Measurements from ENCODE around the gene DST. TPM values are rescaled to one million over a fixed set of nuclear protein-coding genes. Genes with fewer than 3 reads are reported as not detected.
A peak's percentile ranks its signal among the peaks of the same experiment; 100 is the strongest.

The DST gene
- polyA plus RNA-seq, 1 of the 3 experiments (the other 2 are of a cell fraction): 64.3 TPM

DNA sequence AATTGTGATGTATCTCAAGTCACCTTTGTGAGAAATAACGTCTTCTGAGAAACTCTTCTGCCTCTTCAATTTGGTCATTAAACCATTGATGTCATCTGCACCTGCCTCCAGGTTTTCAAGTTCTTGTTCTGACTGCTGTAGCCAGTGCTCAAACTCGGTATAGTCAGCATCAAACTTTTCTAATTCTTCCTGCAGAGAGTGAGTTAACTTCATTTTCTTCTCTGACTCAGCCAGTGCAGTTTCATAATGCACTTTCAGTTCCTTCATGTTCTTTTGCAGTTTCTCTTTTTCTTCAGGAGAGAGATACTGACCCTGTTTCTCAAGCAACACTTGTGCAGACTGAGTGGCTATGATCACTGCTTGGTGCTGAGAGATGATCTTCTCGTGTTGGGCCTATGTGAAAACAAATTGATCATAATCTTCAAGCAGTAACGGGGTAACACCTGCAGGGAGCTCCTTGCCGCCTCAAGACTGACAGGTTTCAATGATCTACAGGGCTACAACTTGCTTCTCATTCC lies 48.8 kb downstream of the DST start:
- H3K4me2 ChIP-seq: no peak overlapping the region
- DNase-seq: no peak
- no peaks in the 10 kb centered on the region for H3K9me3 ChIP-seq
- peak overlapping the region in 1 of 2 experiments; percentile 29; a peak in 2 of 4 replicates for H3K27ac ChIP-seq (ENCODE audit: low read depth in 2 of 2, low read length in 1 of 2)
- H2AFZ ChIP-seq (ENCODE audit: low read depth): no peak overlapping the region
- peaks cover 7% of the 10 kb centered on the region; the same call in 1 of the 2 replicates for H4K20me1 ChIP-seq (ENCODE audit: insufficient read depth)
- no peaks in the 10 kb centered on the region; a peak in 2 of 4 replicates for H3K4me1 ChIP-seq (ENCODE audit: control insufficient read depth in 1 of 2, insufficient read depth in 2 of 2, low read depth in 1 of 2, low read length in 1 of 2)
- no peaks in the 10 kb centered on the region for H3K9me2 ChIP-seq
- H3K4me3 ChIP-seq (ENCODE audit: low read depth in 2 of 2, low read length in 1 of 2): no peak overlapping the region
- TF ChIP-seq, protein P1, sequence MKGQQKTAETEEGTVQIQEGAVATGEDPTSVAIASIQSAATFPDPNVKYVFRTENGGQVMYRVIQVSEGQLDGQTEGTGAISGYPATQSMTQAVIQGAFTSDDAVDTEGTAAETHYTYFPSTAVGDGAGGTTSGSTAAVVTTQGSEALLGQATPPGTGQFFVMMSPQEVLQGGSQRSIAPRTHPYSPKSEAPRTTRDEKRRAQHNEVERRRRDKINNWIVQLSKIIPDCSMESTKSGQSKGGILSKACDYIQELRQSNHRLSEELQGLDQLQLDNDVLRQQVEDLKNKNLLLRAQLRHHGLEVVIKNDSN (IDR thresholded peaks at IDR 0.05; ENCODE audit: borderline replicate concordance, low read depth): no peak
- TF ChIP-seq NRF1 (IDR thresholded peaks at IDR 0.05; ENCODE audit: low read depth, low read length): no peak
- TF ChIP-seq, protein P2, sequence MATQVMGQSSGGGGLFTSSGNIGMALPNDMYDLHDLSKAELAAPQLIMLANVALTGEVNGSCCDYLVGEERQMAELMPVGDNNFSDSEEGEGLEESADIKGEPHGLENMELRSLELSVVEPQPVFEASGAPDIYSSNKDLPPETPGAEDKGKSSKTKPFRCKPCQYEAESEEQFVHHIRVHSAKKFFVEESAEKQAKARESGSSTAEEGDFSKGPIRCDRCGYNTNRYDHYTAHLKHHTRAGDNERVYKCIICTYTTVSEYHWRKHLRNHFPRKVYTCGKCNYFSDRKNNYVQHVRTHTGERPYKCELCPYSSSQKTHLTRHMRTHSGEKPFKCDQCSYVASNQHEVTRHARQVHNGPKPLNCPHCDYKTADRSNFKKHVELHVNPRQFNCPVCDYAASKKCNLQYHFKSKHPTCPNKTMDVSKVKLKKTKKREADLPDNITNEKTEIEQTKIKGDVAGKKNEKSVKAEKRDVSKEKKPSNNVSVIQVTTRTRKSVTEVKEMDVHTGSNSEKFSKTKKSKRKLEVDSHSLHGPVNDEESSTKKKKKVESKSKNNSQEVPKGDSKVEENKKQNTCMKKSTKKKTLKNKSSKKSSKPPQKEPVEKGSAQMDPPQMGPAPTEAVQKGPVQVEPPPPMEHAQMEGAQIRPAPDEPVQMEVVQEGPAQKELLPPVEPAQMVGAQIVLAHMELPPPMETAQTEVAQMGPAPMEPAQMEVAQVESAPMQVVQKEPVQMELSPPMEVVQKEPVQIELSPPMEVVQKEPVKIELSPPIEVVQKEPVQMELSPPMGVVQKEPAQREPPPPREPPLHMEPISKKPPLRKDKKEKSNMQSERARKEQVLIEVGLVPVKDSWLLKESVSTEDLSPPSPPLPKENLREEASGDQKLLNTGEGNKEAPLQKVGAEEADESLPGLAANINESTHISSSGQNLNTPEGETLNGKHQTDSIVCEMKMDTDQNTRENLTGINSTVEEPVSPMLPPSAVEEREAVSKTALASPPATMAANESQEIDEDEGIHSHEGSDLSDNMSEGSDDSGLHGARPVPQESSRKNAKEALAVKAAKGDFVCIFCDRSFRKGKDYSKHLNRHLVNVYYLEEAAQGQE (IDR thresholded peaks at IDR 0.05; ENCODE audit: low read depth, low read length): no peak
- TF ChIP-seq, protein P3, sequence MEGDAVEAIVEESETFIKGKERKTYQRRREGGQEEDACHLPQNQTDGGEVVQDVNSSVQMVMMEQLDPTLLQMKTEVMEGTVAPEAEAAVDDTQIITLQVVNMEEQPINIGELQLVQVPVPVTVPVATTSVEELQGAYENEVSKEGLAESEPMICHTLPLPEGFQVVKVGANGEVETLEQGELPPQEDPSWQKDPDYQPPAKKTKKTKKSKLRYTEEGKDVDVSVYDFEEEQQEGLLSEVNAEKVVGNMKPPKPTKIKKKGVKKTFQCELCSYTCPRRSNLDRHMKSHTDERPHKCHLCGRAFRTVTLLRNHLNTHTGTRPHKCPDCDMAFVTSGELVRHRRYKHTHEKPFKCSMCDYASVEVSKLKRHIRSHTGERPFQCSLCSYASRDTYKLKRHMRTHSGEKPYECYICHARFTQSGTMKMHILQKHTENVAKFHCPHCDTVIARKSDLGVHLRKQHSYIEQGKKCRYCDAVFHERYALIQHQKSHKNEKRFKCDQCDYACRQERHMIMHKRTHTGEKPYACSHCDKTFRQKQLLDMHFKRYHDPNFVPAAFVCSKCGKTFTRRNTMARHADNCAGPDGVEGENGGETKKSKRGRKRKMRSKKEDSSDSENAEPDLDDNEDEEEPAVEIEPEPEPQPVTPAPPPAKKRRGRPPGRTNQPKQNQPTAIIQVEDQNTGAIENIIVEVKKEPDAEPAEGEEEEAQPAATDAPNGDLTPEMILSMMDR (IDR thresholded peaks at IDR 0.05): no peak
- TF ChIP-seq TCF12 (IDR thresholded peaks at IDR 0.05): no peak
- TF ChIP-seq CHD2 (IDR thresholded peaks at IDR 0.05; ENCODE audit: low read length, partially characterized antibody): no peak
- TF ChIP-seq MEF2A (IDR thresholded peaks at IDR 0.05; ENCODE audit: borderline replicate concordance, low read depth): no peak
- TF ChIP-seq RAD21 (IDR thresholded peaks at IDR 0.05; ENCODE audit: low read length): no peak
- TF ChIP-seq USF2 (IDR thresholded peaks at IDR 0.05; ENCODE audit: borderline replicate concordance, low read depth, low read length): no peak
- TF ChIP-seq RFX5 (IDR thresholded peaks at IDR 0.05; ENCODE audit: low read length): no peak
- TF ChIP-seq TAF1 (IDR thresholded peaks at IDR 0.05; ENCODE audit: borderline replicate concordance, low read depth, low read length): no peak
- H3K36me3 ChIP-seq (replicated peaks in 1 of 2; ENCODE audit: control insufficient read depth in 1 of 2, insufficient read depth in 2 of 2, low read length in 1 of 2): peaks cover 75 to 81% of the 10 kb centered on the region in 2 experiments
- ChIA-PET POLR2A (no interaction called here), CTCF (interaction anchor here (1.1 to 7.1 kb wide), 21 partner anchors 13 to 302 kb away, joined by 3 to 150 read pairs (median 16); no protein-coding TSS in a partner anchor)
- 69% methylated on average over 5 of the region's 5 CpGs for WGBS (ENCODE audit: low lambda C conversion rate)
- H3K79me2 ChIP-seq (ENCODE audit: insufficient read depth): peaks cover 24% of the 10 kb centered on the region; the same call in 1 of the 2 replicates
- no peak overlapping the region for H3K9ac ChIP-seq
- peaks cover 44% of the 10 kb centered on the region for H3F3A ChIP-seq (replicated peaks; ENCODE audit: insufficient read depth)
- H3K27me3 ChIP-seq (ENCODE audit: insufficient read depth): no peaks in the 10 kb centered on the region

All from SK-N-SH (cell line).